Endothelial cell of umbilical vein (primary cell): ENCODE measurements around the gene IQGAP2. TPM values are rescaled to one million over a fixed set of nuclear protein-coding genes. Genes with fewer than 3 reads are reported as not detected.

Experiments
- BruUV-seq: library from RNA; stranded (reverse); fragments of 400-500 nt; replicated peaks from 2 replicates; lab custom pipeline; 2021; lab: Mats Ljungman, UMichigan
- CTCF ChIA-PET: fragments of 300-600, 350-600 bp; sonication (Branson Sonifier 250); formaldehyde crosslinking; loops from one replicate; lab custom pipeline; 2021; ENCODE audit warnings: antibody characterized with exemption, inconsistent platforms; lab: Charles Lee
- POLR2A ChIA-PET: fragments of 300-600, 350-600 bp; sonication (Branson Sonifier 250); formaldehyde crosslinking; loops from one replicate; lab custom pipeline; 2021; ENCODE audit warnings: antibody characterized with exemption, inconsistent platforms; lab: Charles Lee
- DNase-seq: peaks from one replicate; pipeline ENCODE4 v3.0.0-alpha.2; 2011; ENCODE audit warnings: low read depth, low spot score
- FAIRE-seq: peaks from 2 replicates; lab custom pipeline; 2011; peaks lifted over from hg19 to GRCh38; lab: Jason Lieb, UNC
- H2AFZ ChIP-seq: 2 replicates; pipeline ENCODE4 v1.6.0; 2012; ENCODE audit warnings: low read depth, low read length, control low read depth, inconsistent platforms
- H3K27ac ChIP-seq: 2 replicates; pipeline ENCODE4 v1.5.1; 2011; ENCODE audit warnings: low read depth, mild to moderate bottlenecking, control low read depth, low read length, moderate library complexity; ENCODE audit not compliant: insufficient read depth
- H3K27me3 ChIP-seq, 2 experiments: 2 replicates each; pipeline versions ENCODE4 v1.6.0 to v1.6.1; 2011; ENCODE audit warnings: low read length in 2 of 2, mixed read lengths in 1 of 2; ENCODE audit not compliant: control insufficient read depth in 2 of 2, insufficient read depth in 2 of 2
- H3K36me3 ChIP-seq, 2 experiments: 2 replicates in 1 of 2; 3 replicates in 1 of 2; pipeline ENCODE4 v1.5.1; 2011; ENCODE audit warnings: low read length in 2 of 2, mild to moderate bottlenecking in 1 of 2, moderate library complexity in 1 of 2; ENCODE audit not compliant: control insufficient read depth in 2 of 2, insufficient read depth in 2 of 2; ENCODE audit errors: extremely low read depth in 1 of 2
- H3K4me1 ChIP-seq: 3 replicates; pipeline ENCODE4 v1.5.1; 2011; ENCODE audit warnings: mild to moderate bottlenecking, low read length; ENCODE audit not compliant: control insufficient read depth, insufficient read depth; ENCODE audit errors: extremely low read depth
- H3K4me2 ChIP-seq: 2 replicates; pipeline ENCODE4 v1.6.1; 2011; ENCODE audit warnings: low read length, control low read depth, mixed read lengths; ENCODE audit not compliant: insufficient read depth
- H3K4me3 ChIP-seq, 3 experiments: fragments of 200-600 bp in 1 of 3; sonication (generic), shearing (Covaris generic) in 1 of 3; replicated peaks in 1 of 3; 2 replicates each; pipeline ENCODE4 v1.5.1; 2011 to 2016; ENCODE audit warnings: control low read depth in 3 of 3, low read length in 3 of 3, mild to moderate bottlenecking in 2 of 3, inconsistent platforms in 1 of 3, low read depth in 1 of 3, moderate library complexity in 1 of 3; ENCODE audit not compliant: insufficient read depth in 1 of 3
- H3K79me2 ChIP-seq: 2 replicates; pipeline ENCODE4 v1.6.0; 2012; ENCODE audit warnings: low read length, inconsistent platforms; ENCODE audit not compliant: control insufficient read depth, insufficient read depth
- H3K9ac ChIP-seq: replicated peaks from 2 replicates; pipeline ENCODE3; 2011; ENCODE audit warnings: low read length, control low read depth; ENCODE audit not compliant: insufficient read depth; ENCODE audit errors: extremely low read depth
- H3K9me1 ChIP-seq: replicated peaks from 3 replicates; pipeline ENCODE4 v1.6.0; 2011; ENCODE audit warnings: mild to moderate bottlenecking, low read length; ENCODE audit not compliant: control insufficient read depth, insufficient read depth; ENCODE audit errors: extremely low read depth
- H3K9me3 ChIP-seq: replicated peaks from 2 replicates; pipeline ENCODE4 v1.5.1; 2012; ENCODE audit warnings: low read length, inconsistent platforms; ENCODE audit not compliant: control insufficient read depth, insufficient read depth
- H4K20me1 ChIP-seq: replicated peaks from 2 replicates; pipeline ENCODE3; 2011; ENCODE audit warnings: mild to moderate bottlenecking, low read length; ENCODE audit not compliant: control insufficient read depth, insufficient read depth; ENCODE audit errors: extremely low read depth
- CTCF ChIP-seq, 2 donors: IDR thresholded peaks; 1 replicate in 1 of 2; 2 replicates in 1 of 2; pipeline ENCODE4 v1.5.1; 2011; ENCODE audit warnings: low read length in 2 of 2, mild to moderate bottlenecking in 2 of 2, moderate library complexity in 2 of 2, control low read depth in 1 of 2, inconsistent platforms in 1 of 2, low read depth in 1 of 2; ENCODE audit not compliant: insufficient read depth in 1 of 2; ENCODE audit errors: extremely low read depth in 1 of 2
- EZH2 ChIP-seq: IDR thresholded peaks from 2 replicates; pipeline ENCODE4 v1.6.1; 2012; ENCODE audit warnings: borderline replicate concordance, low read depth, mild to moderate bottlenecking, moderate library complexity, low read length, inconsistent platforms; ENCODE audit not compliant: severe bottlenecking
- GATA2 ChIP-seq: IDR thresholded peaks from 2 replicates; pipeline ENCODE4 v1.7.0; 2011; ENCODE audit warnings: low read depth, mild to moderate bottlenecking, moderate library complexity, mixed read lengths, low read length; ENCODE audit not compliant: insufficient read length, insufficient read depth
- JUN ChIP-seq: IDR thresholded peaks from 2 replicates; pipeline ENCODE4 v1.6.1; 2011; ENCODE audit warnings: borderline replicate concordance, low read depth; ENCODE audit not compliant: insufficient read length, insufficient read depth
- MYC ChIP-seq: IDR thresholded peaks from one replicate; pipeline ENCODE4 v1.6.1; 2011; ENCODE audit warnings: mild to moderate bottlenecking, low read depth, low read length
- POLR2A ChIP-seq: IDR thresholded peaks from 2 replicates; pipeline ENCODE4 v1.6.1; 2012; ENCODE audit warnings: low read depth, mild to moderate bottlenecking, control low read depth, low read length
- POLR2AphosphoS5 ChIP-seq: IDR thresholded peaks from 2 replicates; pipeline ENCODE4 v1.6.1; 2012; ENCODE audit warnings: low read depth, mild to moderate bottlenecking, control low read depth, low read length, moderate library complexity; ENCODE audit not compliant: insufficient read depth
- dilution Hi-C: fragments of 300-500 bp; cut with MboI; formaldehyde crosslinking; loops from one replicate; pipeline ENCODE4 v1.15.0; 2019; ENCODE audit warnings: low sequenced_read_pairs; ENCODE audit not compliant: extremely low pct_ligation_motif_present
- intact Hi-C: fragments of 100-400 bp; cut with micrococcal nuclease; formaldehyde crosslinking; loops from one replicate; pipeline ENCODE4 v1.10.0; 2022
- polyA plus RNA-seq, 4 experiments: library from polyadenylated mRNA; depleted of rRNA in 3 of 4; stranded (reverse) in 3 of 4; unstranded in 1 of 4; fragments of >200 nt; gene quantifications; 2 replicates each; pipeline versions ENCODE4 v1.2.1 to v1.2.3, GENCODE V29; 2011 to 2012; ENCODE audit warnings: missing spikeins in 1 of 4
- total RNA-seq: library from RNA; stranded (reverse); gene quantifications from 2 replicates; pipeline ENCODE4 v1.2.3, GENCODE V29; 2021

The IQGAP2 gene
- total and polyA plus RNA-seq, 2 donors (not counting 3 experiments of a cell fraction or from before 2014, with no cell fraction given): 4.5 to 4.7 TPM

DNA sequence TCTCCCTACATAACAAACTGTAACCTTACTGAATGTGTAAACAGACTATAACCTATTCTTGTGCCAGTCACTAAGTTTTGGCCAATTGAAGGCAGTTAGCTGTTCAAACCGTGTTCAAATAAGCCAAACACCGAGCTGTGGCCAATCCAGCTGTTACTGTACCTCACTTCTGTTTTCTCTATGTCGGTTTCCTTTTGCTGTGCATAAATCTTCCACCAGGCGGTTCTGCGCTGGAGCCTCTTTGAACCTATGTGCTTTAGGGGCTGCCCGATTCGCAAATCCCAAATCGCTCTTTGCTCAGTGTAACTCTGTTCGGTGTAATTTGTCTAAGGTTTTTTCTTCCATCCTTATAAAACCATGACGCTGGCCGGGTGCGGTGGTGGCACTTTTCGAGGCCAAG lies 344.6 kb downstream of the IQGAP2 start:
- dilution Hi-C loops (no loop called here), intact Hi-C loops (no loop called here)
- CTCF ChIA-PET: interaction anchor here (2.2 kb wide), 1 partner anchor 27 kb away, joined by 10 read pairs; no protein-coding TSS in a partner anchor
- Histone ChIP-seq H3K27ac (no peak overlapping the region), H3K27me3 (no peaks in the 10 kb centered on the region), H3K4me2 (no peak overlapping the region), H3K9me3 (no peaks in the 10 kb centered on the region), H2AFZ (no peak overlapping the region), H4K20me1 (no peaks in the 10 kb centered on the region), H3K4me1 (no peaks in the 10 kb centered on the region), H3K36me3 (no peaks in the 10 kb centered on the region), H3K9me1 (no peaks in the 10 kb centered on the region), H3K4me3 (no peak overlapping the region), H3K79me2 (no peaks in the 10 kb centered on the region), H3K9ac (no peak overlapping the region)
- DNase-seq: no peak
- POLR2A ChIA-PET: no interaction called here
- no peak for TF ChIP-seq POLR2AphosphoS5
- no TSS peak for BruUV-seq
- no peak for FAIRE-seq

GRCh38 chr5:76751291-76751690 lies 348.2 kb downstream of the IQGAP2 start:
- ChIA-PET CTCF (no interaction called here), POLR2A (interaction anchor here (0.6 kb wide), 1 partner anchor 16 kb away, joined by 5 read pairs; no protein-coding TSS in a partner anchor)
- Histone ChIP-seq H3K9me3 (no peaks in the 10 kb centered on the region), H3K9ac (no peak overlapping the region), H4K20me1 (no peaks in the 10 kb centered on the region), H3K27me3 (no peaks in the 10 kb centered on the region), H3K36me3 (no peaks in the 10 kb centered on the region), H3K27ac (no peak overlapping the region), H3K4me1 (no peaks in the 10 kb centered on the region), H3K4me3 (no peak overlapping the region), H3K9me1 (no peaks in the 10 kb centered on the region), H3K79me2 (no peaks in the 10 kb centered on the region), H2AFZ (no peak overlapping the region), H3K4me2 (no peak overlapping the region)
- dilution Hi-C loops: no loop called here
- DNase-seq: no peak
- no TSS peak for BruUV-seq
- FAIRE-seq: no peak
- TF ChIP-seq POLR2AphosphoS5: no peak
- no peak for TF ChIP-seq POLR2A
- no peak for TF ChIP-seq MYC
- TF ChIP-seq GATA2: no peak
- no peak for TF ChIP-seq JUN
- TF ChIP-seq EZH2: no peak
- no peak for TF ChIP-seq CTCF (IDR thresholded peaks at IDR 0.05; ENCODE audit: extremely low read depth in 1 of 2, insufficient read depth in 1 of 2, low read depth in 1 of 2, low read length in 2 of 2)
- intact Hi-C loops: no loop called here
